Stimulated activated CD4-positive, alpha-beta T cell treated with anti-CD3 and anti-CD28 coated beads, Interleukin-2, amount 100 ng/mL, for 48 hours (primary cell): ENCODE data around the gene MALRD1.

Source experiments
- DNase-seq, 2 donors: peaks; one replicate each; pipeline ENCODE4 v3.0.0-alpha.2; 2020

Gene MALRD1

DNA sequence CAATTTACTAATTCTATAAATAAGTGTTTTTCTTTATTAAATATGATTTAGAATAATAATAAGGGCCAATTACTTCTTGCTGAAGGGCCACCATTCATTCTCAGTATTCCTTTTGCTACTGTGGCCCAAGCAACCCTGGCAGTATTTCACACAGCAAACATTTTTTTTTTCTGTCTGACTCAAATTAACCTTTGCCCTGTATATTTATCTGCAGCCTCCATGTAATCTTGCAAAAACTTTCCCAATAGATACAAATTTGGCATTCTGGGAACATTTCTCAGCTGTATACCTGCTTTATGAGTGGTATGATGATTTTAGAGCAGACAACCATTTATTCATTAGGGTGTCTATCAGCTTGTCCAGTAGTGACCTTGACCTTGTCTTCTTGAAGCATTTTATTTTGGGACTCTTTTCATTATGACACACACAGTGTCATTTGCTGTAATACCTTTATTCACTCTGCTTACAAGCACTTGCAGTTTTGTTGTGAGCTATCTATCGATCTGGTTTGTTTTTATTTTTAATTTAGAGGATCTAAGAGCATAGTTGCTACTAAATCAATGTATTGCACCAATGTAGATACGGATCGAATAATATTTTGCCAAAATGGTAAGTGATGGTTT, 607.9 kb downstream of the MALRD1 start:
- no peak for DNase-seq

DNA sequence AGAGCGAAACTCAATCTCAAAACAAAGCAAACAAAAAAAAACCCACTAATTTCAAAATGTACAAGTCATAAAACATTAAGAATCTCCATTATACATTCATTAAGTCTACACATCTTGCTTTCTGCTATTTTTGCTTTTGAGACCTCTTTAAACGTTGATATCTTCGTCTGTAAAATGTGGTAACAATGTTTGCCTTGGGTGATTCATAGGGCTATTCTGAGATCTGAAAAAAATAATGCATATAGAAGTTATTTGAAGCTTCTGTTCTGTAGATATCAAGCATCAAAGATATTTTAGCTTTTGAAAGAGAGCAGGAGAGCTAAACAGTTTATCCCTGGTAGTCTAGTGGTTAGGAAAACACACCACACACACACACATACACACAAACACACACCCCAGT, 609.5 kb downstream of the MALRD1 start:
- no peak for DNase-seq

DNA sequence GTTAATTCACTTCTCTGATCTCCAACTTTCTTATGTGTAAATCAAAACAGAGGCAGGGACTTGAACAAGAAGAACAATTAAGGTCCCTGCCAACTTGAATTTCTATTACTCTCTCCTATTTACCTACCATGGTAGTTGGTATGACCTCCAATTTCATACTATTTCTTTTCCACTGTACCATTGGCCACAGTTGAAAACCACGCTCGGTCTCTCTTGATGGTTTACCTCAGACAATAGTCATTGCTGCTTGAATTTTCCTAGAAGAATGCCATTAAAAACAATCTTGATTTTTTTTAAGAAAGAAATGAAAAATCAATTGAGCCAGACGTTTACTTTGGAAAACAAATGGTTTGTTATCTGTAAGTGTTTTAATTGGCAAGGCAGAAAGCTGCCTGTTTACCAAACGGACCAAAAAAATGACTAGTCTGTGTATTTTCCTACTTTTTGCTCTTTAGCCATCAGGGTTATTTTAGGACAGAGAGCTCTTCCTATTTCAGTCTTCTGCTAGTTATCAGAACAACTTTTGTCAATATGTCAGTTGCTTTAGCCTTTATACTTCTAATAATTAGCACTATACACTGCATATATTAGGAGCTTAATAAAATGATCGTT, 610.1 kb downstream of the MALRD1 start:
- DNase-seq, result no peak

DNA sequence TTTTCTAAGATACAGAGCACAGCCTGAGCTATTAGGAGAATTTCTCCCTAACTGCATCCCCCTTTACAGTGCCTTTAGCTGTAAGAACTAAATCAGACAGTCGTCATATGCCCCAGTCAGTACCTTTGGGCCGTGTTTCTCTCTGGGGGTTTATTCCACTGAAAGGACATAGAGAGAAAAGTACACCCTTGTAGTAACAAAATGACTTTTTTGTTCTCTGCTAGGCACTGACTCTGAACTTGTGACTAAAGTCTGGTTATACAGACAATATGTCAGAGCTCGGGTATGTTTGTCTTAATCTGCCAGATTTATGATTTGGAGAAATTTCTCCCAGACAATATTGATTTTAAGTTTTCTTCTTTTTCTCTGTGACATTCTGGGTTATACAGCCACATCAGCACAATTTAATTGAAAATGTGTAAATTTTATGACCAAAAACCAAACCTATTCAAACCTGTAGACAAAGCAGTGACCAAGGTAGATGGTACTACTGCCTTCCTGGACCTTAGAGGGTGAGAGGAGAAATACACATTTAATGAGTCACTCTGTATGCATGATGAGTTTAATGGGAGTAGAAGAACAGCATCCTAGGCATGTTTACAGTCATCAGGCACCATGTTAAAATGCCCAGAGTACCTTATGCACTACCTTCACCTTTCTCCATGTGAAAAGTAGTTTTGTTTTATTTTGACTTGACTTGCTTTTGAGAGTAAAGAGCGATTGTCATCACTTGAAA, 611.5 kb downstream of the MALRD1 start:
- DNase-seq, result no peak

DNA sequence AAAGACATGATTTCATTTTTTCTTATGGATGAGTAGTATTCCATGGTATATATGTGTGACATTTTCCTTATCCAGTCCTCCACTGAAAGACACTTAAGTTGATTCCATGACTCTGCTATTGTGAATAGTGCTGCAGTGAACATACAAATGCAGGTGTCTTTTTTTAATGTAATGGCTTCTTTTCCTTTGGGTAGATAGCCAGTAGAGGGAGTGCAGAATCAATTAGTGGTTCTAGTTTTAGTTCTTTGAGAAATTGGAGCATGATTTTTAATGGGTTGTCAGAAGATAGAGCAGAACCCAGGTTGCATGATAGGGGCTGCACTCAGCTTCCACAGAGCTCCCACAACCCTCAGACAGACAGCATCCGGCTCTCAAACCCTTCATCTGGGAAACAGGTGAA, 614.7 kb downstream of the MALRD1 start:
- no peak for DNase-seq

DNA sequence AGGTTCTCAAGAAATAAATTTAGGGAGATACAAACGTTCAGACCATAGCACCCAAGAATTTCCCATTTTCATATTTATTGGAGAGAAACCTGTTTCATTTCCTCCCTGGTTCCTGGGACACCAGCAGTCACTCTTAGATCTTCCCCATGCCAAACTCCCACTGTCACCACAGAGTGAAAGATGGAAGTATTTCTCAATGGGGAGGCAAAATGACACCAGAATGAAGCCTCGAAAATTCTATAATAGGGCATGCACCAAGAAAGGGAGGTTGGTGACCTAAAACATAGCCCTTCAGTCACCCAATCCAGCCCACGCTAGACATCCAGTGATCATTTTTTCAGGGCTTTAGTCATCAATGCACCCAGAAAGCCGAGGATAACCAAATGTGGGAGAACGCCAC, 619.5 kb downstream of the MALRD1 start:
- no peak for DNase-seq

DNA sequence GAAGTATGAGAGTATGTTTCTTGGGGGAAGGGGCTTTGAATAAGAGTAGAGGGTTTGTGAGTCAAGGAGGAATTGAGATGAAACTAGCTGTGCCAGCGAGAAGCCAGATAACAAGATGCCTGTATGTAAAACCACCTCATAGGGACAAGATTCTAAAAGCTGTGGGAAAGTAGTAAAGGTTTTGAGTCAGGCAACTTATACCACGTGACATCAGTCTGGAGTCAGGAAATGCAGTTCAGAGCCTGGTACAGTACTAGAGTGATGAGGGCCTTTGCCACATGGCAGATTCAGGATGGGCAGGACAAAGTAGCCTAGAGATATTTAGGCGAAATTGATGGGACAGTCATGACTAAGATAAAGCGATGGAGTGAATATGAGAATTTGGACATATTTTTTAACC, 627.5 kb downstream of the MALRD1 start:
- no peak for DNase-seq

DNA sequence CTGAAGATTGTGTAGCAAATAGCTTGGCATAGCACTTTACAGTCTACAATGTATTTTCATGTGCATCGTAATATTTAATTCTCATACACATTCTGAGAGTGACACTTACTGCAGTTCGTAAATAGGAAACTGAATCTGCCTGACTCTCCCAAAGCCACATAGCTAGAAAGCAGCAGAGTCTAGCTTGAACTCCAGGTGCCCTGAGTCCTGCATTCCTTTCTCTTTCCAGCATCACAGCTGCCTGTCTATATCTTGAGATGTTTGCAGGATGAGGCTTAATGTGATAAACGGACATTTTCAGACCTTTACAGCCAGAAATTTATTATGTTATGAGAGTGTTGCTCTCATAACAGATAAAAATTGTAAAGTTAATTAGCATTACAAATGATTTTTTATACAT, 634.8 kb downstream of the MALRD1 start:
- DNase-seq, result no peak

DNA sequence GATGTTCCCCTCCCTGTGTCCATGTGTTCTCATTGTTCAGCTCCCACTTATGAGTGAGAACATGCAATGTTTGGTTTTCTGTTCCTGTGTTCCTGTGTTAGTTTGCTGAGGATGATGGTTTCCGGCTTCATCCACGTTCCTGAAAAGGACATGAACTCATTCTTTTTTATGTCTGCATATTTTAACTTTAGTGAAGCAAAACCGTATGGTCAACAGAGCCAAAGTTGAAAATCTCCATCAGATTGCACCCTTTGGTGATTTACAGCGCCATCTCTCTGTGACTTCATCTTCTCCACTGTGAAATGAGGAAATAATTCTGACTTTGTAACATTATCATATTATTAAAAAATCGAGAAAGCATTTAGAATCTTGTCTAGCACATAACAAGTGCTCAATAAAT, 635.4 kb downstream of the MALRD1 start:
- DNase-seq, result no peak

DNA sequence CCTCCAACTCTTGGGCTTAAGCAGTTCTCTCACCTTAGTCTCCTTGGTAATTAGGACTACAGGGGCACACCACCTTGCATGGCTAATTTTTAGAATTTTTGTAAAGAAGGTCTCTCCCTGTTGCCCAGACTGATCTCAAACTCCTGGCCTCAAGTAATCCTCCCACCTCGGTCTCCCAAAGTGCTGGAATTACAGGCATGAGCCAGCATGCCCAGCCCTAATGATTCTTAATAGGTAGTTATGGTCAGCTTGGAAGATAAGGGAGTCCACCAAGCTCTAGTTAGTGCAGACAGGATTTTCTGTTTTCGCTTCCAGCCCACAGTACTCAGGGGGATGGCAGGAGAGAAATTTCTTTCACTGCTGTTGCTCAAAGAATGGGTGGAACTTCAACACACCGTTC, 639.7 kb downstream of the MALRD1 start:
- DNase-seq, result no peak

DNA sequence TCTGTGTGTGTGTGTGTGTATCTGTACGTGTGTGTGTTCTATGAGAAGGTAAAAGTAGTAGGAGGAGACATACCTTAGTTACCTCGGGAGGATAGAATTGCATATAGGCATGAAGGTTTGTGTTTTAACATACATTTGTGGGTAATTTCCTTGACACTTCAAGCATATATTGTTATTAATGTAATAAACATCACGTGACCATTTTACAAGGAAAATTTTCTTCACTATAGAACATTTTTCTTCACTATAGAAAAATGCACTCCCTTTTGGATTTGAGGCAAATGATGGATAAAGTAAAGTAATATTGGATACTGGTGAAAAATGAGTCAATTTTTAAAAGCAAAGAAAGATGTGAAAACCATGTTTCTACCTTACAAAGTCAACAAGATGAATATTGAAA, 640.6 kb downstream of the MALRD1 start:
- no peak for DNase-seq

DNA sequence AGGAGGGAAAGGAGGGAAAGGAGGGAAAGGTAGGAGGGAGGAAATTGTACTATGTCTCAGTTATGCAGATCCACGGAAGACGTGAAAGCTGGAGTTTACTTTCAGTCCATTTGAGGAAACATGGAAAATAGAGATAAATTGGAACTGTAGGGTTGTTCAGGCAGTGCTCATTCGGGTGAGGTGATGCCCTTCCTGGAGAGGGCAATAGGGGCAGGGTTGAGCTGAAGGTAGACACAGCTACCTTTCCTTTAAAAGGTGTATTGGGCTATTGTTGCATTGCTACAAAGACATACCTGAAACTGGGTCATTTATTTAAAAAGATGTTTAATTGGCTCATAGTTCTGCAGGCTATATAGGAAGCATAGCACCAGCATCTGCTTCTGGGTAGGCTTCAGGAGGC, 650.7 kb downstream of the MALRD1 start:
- no peak for DNase-seq

DNA sequence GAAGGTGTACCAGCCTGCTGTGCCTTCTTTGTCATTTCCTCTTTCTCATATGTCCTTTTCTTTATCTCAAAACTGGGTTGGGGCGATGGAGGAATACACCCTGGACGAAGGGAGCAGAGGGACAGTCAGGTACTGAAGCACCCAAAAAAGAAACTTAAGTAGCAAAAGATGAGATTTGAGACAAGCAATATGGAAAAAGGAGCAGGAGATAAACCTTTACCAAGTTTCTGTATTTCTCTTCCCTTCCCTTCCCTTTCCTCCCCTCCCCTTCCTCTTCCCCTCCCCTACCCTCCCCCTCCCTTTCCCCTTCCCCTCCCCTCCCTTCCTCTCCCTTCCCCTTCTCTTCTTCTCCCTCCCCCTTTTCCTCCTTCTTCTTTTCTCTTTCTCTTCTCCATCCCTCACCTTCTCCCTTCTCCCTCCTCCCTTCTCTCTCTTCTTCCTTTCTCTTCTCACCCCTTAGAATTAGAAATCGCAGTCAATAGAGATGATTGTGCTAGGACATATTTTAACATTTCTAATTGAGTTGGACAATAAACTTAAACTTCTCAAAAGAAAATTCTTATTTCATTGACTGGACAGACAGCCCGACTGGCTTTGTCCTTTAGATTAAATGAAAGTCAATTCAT, 652.9 kb downstream of the MALRD1 start:
- no peak for DNase-seq

DNA sequence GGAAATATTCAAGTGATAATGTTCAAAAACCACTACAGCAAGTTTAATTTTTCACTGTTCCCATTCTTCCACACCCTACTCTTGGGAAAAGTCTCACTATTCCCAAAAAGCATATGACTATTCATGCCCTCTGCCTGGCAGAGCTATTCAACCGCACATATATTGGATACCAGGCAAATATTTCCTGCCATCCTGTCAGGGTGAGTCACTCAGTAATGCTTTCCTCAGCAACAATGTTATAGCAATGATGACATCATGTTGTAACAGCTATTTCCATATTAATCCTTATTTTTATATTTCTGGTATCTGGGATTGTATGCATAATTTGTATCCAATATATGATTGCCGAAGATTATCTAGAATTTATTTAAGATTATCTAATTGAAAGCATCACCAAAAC, 653.6 kb downstream of the MALRD1 start:
- DNase-seq, result no peak

DNA sequence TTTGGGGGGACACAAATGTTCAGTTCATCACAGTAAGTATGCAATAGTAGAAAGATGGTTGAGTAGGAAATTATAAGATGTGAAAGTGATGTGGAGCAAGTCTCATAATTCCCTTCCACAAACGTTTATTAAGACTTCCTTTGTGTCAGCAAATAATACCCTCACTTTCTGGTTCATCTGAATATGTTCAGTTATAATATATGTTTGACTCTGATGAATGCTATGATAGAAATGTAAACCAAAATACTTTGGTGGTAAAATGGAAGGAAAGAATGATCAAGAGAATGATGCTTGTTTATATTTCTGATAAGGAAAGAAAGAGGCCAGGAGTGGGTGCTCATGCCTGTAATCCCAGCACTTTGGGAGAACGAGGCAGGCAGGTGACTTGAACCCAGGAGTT, 655.9 kb downstream of the MALRD1 start:
- no peak for DNase-seq

DNA sequence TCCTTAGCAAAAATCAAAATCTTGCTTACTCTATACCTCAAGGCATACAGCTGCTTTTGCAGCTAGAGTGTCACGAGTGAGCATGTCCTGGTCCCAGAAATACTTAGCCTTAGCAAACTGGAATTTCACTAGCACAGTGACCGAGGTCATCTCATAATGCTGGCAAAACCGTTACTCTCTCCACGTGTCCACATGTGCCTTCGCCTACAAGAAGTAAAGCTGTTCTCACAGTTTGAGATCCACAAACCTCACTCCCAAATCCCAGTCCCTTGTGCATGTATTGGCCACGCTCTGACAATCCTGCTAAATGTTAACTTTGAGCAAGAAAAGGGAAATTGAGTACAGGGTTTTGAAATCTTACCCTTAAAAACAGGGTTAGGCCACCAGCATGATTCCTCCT, 656.6 kb downstream of the MALRD1 start:
- DNase-seq, result no peak

DNA sequence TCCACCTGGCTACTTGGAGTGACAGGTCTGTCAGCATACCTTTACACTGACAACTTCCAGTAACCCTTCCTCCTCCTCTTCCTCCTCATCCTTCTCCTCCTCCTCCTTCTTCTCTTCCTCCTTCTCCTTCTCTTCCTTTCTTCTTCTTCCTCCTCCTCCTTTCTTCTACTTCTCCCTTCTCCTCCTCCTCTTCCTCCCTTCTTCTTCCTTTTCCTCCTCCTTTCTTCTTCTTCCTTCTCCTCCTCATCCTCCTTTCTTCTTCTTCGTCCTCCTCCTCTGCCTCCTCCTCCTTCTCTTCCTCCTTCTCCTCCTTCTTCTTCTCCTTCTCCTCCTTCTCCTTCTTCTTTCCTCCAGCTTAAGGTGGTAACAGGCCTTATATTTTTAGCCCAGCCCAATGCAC, 658.3 kb downstream of the MALRD1 start:
- no peak for DNase-seq

DNA sequence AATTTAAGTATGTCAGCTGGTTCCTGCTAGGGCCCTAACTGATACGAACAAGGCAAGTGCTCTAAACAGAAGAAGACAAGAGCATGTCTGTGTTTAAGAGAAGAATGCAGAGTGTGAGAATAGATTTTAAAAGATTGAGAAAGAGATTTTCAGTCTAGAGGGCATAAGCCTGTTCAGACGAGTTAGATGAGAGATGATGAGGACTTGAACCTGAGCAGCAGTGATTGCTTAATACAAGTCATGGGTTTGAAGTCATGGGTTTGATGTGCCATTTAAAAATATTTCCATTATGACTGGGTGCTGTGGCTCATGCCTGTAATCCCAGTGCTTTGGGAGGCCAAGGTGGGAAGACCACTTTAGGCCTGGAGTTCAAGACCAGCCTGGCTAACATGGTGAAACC, 658.8 kb downstream of the MALRD1 start:
- no peak for DNase-seq

DNA sequence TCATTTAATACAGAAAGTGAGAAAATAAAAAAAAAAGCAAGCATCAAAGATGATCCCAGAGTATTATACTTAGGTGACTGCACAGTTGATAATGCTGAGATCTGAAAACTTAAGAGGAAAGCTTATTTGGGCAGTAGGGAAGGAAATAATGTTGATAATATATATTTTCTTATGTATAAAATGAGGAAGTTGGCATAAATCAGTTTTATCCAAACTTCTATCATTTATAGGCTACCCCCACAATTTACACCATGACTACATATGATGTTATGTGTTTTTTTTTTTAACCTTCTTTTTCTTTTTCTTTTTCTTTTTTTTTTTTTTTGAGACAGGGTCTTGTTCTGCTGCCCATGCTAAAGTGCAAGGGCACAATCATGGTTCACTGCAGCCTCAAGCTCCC, 659.4 kb downstream of the MALRD1 start:
- no peak for DNase-seq

DNA sequence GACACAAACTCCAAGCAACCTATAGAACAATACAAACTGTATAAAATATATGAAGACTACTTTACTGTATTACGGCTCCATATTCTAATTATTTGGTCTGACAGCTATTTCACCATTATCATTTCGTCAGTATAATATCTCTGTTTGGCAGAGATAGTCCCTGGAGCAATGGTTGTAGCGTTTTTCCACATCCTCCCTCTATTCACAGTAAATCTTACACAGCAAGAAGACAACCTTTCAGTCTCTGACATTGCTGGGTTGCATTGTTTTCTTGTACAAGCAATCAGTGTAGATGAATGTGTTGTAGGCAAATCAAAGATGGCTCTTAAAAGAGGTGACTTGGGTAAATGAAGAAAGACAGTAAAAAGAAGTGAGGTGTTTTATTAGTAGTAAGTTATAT, 662.0 kb downstream of the MALRD1 start:
- DNase-seq, result no peak

DNA sequence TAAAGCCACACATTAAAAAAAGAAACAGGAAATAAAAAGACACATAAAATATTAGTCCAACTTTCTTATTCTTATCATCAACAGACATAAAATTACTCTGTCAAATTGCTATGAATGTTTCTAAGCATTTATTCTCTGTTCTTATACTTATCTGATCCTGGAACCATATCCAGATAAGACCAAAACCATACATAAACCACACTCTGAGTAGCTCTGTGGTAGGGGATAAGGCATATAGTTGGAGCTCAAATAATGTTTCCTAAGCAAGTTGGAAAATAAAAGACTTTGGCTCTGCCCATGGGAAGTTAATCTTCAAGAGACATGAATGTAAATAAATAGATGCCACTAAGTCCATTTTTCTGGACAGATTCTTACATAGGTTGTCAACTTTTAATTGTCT, 664.6 kb downstream of the MALRD1 start:
- no peak for DNase-seq

DNA sequence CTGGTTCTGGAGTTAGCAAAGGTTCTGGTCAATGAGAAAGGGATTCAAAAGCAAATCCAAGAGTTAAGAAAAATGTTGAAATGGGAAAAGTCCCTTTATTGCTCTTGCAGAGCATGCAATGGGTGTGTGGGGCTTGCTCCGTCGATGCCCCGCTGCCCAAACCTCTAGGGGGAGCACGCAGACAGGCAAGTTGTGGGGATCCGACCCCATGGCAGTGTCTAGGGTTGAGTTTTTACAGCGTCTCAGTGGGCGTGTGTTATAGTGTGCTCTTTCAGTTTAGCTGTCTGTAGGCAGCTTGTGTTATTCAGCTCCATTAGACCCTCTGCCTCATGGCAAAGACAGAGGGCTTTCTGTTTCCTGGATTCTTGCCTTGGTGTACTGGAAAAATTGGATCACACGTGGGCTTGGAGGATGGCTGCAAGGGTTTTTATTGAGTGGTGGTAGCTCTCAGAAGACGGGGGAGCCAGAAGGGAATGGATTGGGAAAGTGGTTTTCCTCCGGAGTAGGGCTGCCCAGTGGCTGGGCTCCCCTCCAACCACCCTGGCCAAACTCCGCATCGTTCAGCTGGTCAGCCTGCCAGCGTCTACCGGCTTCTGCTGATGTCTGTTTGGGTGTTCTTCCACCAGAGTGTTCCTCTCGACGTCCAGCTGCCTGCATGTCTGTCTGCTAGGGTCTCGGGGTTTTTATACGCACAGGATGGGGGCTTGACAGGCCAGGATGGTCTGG, 665.4 kb downstream of the MALRD1 start:
- no peak for DNase-seq

DNA sequence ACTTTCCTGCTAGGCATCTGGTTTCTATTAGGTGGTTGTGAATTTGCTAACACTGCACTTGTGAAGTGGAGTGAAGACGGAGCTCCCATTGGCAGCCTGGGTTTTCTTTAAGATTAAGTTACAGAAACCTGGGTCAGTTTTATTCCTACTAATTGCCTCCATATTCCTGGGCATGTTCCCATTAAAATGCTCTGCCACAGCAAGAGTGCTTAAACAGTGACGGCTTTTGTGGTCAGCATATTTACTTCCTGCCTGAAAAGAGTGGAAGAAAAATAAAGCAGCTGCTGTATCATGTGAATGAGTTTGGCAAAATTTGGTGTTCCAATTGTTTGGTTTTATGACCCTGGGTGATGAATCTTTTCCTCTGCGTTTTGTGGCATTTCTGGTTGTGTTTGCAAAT, 670.7 kb downstream of the MALRD1 start:
- no peak for DNase-seq

DNA sequence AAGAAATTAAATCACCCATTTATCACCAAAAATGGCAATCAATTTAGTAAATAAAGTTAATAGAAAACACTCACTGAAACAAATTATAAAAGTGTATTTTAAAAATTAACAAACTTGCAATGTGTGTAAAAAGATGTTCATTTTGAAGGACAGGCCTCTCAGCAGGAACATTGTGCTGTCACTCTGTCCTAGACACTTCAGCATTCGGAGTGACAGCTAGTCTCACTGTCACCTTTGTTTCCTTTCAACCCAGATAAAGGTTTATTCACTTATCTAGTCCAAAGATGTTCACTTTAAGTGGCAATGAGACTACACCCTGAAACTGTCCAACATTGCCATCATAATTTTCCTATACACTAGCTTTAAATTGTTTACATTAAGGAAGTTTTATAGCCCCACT, 675.7 kb downstream of the MALRD1 start:
- no peak for DNase-seq
